LNCAP (cell line): Measurements from ENCODE around the gene FBXL17.

Experiments used
- TF ChIP-seq, protein P1 (sequence below): fragments of 450-650 bp; IDR thresholded peaks from 2 replicates; pipeline ENCODE4 v1.5.1; 2017; ENCODE audit warnings: mild to moderate bottlenecking

FBXL17 gene

DNA sequence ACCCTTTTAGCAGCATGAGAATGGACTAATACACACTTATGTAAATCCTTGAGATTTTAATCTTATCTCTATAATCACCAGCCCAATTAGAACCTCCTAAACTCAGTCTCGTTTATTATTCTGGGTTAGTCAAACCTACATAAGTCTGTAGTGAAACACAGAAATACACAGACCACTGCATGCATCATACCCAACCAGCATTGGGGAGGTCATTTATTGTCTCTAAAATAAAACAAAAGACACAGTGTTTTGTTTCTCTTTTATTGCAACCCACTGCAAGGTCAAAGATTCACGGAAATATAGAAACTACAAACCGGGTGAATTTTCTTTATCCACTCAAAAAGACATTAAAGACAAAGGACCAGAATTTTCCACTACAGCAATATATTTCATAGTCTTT is 523.1 kb downstream of the FBXL17 start:
- TF ChIP-seq, protein P1, sequence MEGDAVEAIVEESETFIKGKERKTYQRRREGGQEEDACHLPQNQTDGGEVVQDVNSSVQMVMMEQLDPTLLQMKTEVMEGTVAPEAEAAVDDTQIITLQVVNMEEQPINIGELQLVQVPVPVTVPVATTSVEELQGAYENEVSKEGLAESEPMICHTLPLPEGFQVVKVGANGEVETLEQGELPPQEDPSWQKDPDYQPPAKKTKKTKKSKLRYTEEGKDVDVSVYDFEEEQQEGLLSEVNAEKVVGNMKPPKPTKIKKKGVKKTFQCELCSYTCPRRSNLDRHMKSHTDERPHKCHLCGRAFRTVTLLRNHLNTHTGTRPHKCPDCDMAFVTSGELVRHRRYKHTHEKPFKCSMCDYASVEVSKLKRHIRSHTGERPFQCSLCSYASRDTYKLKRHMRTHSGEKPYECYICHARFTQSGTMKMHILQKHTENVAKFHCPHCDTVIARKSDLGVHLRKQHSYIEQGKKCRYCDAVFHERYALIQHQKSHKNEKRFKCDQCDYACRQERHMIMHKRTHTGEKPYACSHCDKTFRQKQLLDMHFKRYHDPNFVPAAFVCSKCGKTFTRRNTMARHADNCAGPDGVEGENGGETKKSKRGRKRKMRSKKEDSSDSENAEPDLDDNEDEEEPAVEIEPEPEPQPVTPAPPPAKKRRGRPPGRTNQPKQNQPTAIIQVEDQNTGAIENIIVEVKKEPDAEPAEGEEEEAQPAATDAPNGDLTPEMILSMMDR = no peak

DNA sequence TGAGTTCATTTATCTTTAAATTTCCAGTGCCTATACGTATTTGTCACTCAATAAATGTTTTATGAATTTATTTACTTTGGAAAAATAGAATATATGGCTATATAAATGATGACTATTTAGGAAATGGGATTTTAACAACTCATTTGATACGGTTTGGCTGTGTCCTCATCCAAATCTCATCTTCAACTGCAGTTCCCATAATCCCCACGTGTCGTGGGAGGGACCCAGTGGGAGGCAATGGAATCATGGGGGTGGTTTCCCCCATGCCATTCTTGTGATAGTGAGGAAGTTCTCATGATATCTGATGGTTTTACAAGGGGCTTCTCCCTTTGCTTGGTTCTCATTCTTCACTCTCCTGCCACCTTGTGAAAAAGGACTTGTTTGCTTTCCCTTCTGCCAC is 523.6 kb downstream of the FBXL17 start:
- TF ChIP-seq, protein P1 = no peak

DNA sequence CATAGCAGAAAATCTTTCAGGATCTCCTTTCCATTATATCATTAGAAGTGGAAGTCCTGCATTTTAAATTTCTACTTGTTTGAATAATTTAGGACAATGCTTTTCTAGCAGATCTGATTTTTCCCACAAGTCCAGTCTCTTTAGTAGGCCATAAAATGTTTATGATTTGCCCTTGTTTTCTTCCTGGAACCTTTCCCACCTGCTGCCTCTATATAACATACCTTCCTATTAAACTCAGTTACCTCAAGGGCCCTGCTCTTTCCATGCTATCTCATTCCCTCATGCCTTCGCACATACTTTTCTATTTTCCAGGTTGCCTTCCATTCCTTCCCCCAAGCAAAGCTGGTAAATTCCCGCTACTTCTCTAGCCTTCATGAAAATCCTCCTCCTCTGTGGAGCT is 524.1 kb downstream of the FBXL17 start:
- TF ChIP-seq, protein P1 = no peak

DNA sequence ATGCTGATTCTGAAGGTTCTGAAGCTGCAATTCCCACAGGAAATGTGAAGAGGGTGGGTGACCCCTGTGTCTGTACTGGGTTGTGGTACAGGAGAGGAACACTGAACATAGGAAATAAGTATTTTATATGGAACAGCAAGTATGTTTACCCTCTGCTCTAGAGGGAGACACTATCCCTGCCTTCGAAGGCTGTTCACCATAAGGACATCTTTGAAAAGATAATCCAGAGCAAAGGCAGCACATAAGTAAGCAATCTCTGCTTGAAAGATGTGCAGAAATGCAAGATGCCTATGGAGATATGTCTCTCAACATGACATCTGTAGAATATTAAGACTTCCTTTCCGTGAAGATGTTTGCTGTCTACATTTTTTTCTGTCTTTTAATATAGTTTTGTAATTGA is 526.7 kb downstream of the FBXL17 start:
- TF ChIP-seq, protein P1 = no peak

DNA sequence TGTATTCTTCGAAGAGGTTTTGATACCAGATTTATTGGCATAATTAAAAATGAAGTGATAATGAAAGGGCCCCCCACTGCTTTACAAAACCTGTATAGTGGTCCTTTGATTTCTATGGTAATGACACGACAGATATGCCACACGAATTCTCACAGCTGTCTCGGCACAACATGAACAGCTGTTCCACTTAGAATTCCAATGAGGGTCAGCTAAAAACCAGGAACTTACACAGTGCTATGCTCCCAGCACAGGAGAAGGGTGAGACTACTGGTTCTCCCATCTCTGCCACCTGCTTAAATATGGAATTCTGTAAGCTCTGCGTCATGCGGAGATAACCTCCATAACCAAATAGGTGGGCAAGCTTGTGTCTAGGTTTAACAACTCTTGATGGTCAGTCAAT is 528.2 kb downstream of the FBXL17 start:
- TF ChIP-seq, protein P1 = no peak

DNA sequence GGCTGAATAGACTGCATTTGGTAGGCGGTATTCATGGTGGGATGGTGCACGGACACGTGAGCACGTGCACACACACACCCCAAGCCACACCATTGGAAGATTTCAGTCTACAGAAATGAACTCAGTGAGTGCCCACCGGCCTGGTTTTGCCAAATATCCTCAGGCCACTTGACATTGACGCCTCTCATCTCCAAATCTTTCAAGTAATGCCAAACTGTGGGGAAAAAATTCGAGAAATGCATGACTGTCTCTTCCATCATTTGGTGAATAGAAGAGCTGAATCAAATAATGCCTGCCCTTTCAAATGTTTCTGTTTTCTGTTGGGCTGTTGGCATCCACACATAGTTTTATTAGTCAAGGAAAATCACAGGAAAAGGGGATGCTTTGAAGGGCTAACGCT is 528.9 kb downstream of the FBXL17 start:
- TF ChIP-seq, protein P1 = no peak

DNA sequence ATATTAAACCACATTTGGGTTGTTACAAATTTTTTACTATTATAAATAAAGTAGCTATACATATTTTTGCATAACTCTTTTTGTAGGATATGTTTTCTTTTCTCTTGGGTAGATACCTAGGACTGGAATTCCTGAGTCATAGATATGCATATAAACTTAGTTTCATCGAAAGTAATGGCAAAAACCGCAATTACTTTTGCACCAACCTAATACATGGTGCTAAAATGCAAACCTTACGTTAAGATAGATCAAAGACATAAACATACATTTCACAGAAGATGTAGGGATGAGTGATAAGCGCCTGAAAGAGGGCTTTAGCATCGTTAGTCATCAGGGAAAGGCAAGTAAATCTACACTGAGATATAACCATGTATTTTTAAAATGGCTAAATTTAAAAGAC is 532.8 kb downstream of the FBXL17 start:
- TF ChIP-seq, protein P1 = no peak

DNA sequence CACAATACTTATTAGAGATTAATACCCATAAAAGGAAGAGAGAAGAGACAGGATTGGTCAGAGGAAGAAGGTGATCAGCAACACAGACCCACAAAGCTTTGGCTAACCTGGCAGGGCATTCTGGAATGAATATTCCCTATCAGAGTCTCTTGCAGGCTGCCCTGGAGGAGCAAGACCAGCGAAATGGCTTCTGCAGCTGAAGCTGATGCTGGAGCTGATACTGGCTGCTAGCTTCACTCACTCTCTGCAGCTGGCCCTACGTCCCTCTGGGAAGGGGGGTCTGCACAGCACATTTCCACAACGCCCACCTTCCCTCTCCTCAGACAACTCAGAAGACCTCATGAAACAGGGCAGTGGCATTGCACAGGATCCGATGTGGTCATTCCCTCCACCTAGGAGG is 541.3 kb downstream of the FBXL17 start:
- TF ChIP-seq, protein P1 = no peak
